Activated CD4-positive, alpha-beta T cell treated with anti-CD3 and anti-CD28 coated beads, Interleukin-2, amount 50 U/mL, for 24 hours (primary cell): ENCODE data around the gene MDM4.
"Not testable (repeated sequence)": the region's sequence is repeated elsewhere in the genome, so short reads cannot be mapped to it uniquely, and the experiment has no call there.

Experiments
- DNase-seq, 2 donors: peaks; one replicate each; pipeline ENCODE4 v3.0.0-alpha.2; 2020; ENCODE audit warnings: low read depth in 1 of 2, low spot score in 1 of 2

Gene MDM4

DNA sequence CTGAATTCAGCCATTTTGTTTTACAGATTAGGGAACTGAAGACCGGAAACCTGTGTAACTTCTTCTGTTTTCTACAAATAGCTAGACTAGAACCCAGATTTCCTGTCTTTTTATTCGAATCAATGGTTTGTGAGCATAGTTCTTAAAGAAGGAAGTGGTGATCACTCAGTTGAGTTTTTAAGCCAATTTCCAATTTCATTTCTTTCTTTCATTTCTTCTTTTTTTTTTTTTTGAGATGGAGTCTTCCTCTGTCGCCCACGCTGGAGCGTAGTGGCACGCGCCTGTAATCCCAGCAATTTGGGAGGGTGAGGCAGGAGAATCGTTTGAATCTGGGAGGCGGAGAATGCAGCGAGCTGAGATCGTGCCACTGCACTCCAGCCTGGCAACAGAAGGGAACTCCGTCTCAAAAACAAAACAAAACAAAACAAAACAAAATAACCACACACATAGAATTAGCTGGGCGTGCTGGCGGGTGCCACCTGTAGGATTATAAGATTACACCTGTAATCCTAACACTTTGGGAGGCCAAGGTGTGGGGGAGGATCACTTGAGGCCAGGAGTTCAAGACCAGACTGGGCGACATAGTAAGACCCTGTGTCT, 3.0 kb upstream of the MDM4 start:
- no peak for DNase-seq

DNA sequence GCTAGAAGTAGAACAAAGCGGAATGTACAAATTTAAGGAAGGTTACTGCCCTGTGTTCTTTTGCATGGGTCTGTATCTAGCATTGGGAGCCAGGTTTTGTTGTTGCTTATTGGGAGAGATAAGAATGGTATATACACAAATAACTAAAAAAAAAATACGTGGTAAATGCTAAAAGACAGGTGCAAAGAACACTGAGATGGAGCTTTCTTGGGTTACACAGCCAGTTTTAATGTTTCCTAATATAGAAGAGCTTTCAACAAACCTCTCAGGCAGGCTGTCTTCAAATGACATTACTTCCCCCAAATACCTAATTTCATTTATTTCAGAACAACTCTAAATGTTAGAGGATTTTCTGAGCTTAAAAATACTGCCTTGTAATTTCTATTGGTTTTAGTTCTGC, 1.4 kb upstream of the MDM4 start:
- no peak for DNase-seq

GRCh38 chr1:204517382-204517781, 1.2 kb downstream of the MDM4 start:
- not testable (repeated sequence) for DNase-seq

GRCh38 chr1:204520834-204521709, 4.9 kb downstream of the MDM4 start:
- peak in 1 of 2 donors; percentile 55 for DNase-seq

DNA sequence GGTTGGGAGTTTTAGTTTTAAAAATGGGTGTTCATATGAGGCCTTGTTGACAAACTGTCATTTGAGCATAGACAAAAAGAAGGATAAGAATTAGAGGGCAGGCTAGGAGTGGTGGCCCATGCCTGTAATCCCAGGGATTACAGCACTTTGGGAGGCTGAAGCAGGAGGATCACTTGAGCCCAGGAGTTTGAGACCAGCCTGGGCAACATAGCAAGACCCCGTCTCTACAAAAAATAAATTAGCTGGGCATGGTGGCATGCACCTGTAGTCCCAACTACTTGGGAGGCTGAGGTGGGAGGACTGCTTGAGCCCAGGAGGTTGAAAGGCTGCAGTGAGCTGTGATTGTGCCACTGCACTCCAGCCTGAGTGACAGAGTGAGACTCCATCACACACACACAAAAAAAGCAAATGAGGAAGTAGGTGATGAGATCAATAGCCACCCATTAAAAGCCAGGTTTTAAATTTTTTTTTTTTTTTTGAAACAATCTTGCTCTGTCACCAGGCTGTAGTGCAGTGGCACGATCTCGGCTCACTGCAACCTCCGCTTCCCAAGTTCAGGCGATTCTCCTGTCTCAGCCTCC, 5.8 kb downstream of the MDM4 start:
- DNase-seq, result not testable (repeated sequence)

DNA sequence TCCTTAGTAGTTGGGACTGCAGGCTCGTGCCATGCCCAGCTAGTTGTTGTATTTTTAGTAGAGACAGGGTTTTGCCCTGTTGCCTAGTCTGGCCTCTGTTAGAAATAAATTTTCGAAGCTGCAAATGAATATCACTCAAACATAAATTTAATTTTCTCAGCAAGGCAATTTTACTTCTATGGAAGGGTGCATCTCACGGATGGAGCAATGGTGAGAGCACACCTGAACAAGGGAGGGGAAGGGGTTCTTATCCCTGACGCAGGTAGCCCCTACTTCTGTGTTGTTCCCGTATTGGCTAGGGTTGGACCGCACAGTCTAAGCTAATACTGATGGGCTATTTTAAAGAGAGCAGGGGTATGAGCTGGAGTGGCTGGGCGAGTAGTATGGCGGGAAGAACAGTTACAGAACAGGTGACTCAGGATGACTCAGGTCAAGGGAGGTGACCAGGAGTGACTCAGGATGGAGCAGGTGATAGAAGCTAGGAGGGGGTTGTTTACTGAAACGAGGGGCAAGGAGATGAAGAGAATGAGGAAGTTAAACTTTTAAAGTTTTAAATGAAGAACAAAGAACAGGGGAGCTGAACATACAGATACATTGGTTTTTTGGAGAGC, 7.5 kb downstream of the MDM4 start:
- no peak for DNase-seq

DNA sequence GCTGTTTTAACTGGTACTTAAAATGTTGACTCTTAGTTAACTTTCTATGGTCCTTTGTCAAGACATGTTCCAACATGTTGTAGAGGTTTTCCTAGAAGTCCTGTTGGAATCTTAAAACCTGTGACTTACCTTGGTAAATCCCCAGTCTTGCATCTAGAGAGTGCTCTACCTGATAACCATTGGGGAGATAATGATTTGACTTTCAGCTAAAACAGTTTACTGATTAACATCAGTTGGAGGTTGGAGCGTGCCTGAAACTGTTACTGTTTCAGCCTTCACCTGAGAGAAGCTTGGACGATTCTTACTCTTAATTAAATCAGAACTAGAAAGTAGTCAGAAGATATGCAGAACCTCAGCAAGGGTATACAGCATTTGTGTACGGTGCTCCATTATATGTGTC, 8.8 kb downstream of the MDM4 start:
- no peak for DNase-seq

DNA sequence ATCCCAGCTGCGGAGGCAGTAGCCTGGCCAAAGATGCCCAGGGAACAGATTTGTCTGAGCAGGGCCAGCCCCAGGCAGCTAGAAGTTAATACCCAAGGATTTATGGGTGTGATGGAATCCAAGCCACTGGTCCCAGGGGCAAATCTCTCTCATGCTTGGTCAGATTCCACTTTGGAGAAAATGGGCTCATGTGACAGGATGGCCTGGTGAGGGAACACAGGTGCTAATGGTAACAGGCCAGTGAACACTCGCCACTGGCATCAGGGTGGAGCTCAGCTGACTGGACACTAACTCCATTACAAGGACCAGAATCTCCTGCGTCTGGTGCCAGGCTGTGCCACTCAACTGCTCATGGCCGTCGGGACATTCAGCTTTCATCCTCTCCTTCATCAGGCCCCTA, 12.0 kb downstream of the MDM4 start:
- DNase-seq, result no peak

GRCh38 chr1:204528677-204529076, 12.5 kb downstream of the MDM4 start:
- no peak for DNase-seq

DNA sequence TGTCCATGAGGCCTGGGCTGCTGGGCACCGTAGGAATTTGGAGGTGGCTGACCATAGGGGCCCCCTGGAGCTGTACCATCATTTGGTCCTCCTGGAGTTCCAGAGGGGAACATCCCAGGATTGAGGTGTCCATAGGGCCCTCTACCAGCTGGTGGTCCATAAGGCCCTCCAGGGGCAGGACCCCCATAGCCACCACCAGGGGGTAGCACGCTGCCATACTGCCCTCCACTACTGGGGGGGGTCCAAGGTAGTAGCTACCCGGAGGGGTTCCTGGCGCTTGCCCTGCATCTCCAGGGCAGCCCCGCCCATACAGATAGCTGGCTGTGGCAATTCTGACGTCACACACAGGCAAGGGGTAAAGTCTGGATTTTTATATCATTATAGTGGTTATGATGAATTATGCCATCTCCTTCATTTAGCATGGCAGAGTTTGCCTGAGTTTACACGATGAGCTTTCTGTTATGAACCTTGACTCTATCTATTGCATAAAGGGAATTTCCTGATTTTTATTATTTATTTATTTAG, 13.2 kb downstream of the MDM4 start:
- no peak for DNase-seq

DNA sequence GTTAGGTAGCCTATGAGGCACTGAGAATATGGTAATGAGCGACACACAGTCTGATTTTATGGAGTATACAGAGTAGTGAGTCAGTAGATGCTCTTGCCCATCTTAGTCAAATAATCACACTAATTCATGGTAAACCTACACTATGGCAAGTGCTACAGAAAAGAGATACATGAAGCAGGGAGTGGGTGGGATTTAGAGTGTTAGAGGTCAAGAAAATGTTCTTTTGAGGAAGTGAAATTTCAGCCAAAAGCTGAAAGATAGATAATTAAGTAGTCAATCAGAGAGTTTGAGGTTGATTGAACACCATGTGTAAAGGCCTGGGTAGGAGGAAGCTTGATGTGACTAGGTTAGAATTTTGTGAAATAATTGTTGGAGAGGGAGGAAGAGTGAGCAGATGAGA, 14.7 kb downstream of the MDM4 start:
- DNase-seq, result no peak

GRCh38 chr1:204532832-204533231, 16.6 kb downstream of the MDM4 start:
- no peak for DNase-seq

- no peak for DNase-seq
Observed at GRCh38 chr1:204541626-204542025, 25.4 kb downstream of the MDM4 start.

DNA sequence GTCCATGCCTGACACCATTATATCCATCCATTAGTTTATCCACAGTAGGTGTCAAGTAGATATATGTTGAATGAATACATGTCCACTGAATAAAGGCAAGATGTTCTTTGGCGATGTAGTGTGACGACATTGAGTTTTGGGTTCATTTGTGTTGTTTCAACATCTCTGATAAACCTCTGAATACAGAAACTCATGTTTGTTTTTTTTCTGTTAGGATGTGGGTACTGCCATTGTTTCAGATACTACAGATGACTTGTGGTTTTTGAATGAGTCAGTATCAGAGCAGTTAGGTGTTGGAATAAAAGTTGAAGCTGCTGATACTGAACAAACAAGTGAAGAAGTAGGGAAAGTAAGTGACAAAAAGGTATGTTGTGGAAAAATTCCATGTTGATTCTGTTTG, 28.1 kb downstream of the MDM4 start:
- DNase-seq, result no peak

GRCh38 chr1:204545202-204545601, 29.0 kb downstream of the MDM4 start:
- no peak for DNase-seq

GRCh38 chr1:204545881-204546280, 29.7 kb downstream of the MDM4 start:
- DNase-seq, result no peak

GRCh38 chr1:204548265-204548664, 32.1 kb downstream of the MDM4 start:
- no peak for DNase-seq

DNA sequence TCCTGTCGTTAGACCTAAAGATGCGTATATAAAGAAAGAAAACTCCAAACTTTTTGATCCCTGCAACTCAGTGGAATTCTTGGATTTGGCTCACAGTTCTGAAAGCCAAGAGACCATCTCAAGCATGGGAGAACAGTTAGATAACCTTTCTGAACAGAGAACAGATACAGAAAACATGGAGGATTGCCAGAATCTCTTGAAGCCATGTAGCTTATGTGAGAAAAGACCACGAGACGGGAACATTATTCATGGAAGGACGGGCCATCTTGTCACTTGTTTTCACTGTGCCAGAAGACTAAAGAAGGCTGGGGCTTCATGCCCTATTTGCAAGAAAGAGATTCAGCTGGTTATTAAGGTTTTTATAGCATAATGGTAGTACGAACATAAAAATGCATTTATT, 33.1 kb downstream of the MDM4 start:
- DNase-seq, result no peak

GRCh38 chr1:204550926-204551325, 34.7 kb downstream of the MDM4 start:
- no peak for DNase-seq

GRCh38 chr1:204556458-204557052, 40.3 kb downstream of the MDM4 start:
- DNase-seq, result no peak

- DNase-seq, result no peak
Observed at GRCh38 chr1:204558467-204558866, 42.3 kb downstream of the MDM4 start.
